GM19468 (cell line): Measurements from ENCODE around the gene C1orf174.

Experiments
- ATAC-seq: cut with Tn5 transposase; IDR thresholded peaks from one replicate; pipeline ENCODE4 v1.9.1; 2021; ENCODE audit warnings: mild to moderate bottlenecking, moderate library complexity, moderate number of reproducible peaks; ENCODE audit not compliant: unreplicated experiment; ENCODE audit errors: extremely low read depth

C1orf174 gene

DNA sequence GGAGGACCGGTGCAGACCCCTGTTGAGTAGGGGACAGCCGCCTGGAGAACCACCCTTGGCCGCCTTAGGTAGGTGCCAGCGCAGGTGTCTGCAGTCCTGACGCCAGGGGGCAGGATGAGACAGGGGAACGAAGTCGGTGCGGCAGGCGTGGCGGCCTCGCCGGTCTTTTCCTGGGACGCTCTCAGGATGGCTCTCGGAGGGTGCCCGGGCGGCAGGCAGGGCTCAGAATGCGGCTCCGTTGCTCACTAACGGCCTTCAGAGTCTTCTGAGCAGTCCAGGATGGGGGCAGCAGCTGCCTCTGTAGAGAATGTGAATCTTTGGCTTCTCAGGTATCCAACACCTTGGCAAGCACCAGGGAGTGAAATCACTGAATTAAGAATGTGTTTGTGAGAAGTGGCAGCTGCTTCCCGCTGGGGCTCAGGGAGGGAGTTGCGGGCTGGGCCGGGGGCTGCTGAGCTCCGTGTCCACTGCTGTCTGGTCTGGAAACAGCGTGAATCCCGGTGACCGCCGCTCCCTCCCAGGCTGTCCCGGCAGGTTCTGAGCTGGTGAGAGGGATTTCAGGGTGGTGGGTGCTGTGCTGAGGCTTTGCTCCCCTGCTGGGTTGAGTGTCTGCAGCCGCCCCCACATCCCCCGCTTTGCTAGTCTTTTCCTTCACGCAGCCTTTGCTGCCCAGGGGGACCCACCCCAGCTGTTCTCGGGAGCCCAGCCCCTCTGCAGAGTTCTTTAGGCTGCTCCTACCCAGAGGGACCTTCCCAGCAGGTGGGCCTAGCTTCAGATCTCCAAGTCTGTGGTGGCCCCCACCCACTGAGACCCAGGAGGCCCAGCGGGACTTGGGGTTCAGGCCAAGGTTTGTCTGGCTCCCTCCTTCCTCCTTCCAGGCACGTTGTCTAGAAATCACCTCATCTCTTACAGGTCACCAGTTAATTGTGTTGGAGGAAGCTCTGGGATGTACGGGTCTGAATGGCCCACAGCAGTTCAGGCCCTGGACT is 11.1 kb upstream of the C1orf174 start:
- no peak for ATAC-seq

DNA sequence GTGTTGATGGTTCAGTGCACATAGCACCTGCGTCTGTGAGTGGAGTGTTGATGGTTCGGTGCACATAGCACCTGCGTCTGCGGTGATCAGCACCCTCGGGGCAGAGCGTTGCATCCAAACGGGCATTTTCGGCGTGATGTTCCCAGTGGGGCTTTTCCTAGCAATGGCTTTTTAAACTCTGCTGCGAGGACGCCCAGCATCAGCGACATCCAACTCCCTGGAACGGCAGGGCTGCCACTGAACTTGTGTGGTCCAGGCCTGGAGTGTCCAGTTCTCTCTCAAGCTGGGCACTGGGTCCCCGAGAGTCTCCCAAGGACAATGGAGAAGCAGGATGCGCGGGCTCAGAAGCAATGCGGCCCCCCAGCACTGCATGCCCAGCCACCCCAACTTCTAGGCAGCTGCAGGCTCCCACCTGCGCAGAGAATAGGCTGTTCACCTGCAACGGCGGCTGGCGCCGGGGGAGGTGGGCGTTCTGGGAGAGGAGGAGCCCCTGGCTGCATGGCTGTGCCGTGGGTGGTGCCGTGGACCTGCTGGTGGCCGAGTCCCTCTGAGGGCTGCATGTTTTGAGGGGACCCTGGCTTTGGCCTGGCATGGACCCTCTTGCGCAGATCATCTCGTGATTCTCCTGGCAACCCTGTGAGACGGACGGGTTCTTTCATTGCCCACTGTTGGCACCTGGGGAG is 10.1 kb upstream of the C1orf174 start:
- no peak for ATAC-seq

DNA sequence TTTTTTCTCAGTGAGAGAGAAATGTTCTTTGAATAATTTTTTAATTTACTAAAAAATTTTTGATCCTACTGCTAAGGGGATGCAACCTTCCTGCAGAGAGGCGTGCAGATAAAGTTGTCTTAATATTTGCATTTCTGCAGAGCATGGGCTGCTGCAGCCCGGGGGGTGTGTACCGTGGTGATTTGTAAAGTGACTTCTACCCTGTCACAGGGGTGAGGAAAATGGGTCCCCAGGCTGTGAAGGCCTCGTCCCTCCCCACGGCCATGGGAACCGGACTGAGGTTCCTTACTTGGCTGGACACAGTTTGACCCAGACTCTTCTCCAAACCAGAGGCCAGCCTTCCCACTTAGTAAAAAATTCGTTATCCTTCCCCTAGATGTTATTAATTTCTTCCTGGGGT is 9.5 kb upstream of the C1orf174 start:
- ATAC-seq: no peak

- no peak for ATAC-seq
Measured at GRCh38 chr1:3908886-3909517, 8.9 kb upstream of the C1orf174 start.

DNA sequence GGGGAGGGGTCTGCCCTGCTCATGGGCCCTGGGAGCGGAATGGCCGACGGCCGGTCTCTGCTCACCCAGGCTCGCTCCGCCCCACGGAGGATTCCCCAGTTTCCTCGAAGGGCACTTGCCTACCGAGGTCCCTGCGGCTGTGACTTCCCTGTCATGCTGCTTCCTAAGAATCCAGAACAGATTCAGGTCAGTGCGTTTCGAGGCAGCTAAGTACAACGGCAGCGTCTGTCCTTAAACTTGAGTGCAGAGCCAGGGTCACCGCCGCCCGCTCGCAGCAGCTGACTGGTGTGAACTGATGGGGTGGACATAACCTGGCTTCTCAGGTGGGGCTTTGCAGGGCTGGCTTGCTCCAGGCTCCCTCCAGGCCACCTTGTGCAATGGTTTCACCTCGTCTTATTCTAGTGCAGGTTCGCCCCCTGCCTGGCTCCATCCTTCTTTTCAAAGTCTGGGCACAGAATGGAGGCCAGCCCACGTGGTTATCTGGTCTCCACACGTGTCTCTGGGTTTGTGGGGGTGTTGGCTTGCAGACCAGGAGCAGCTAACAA is 7.6 kb upstream of the C1orf174 start:
- ATAC-seq: no peak

- no peak for ATAC-seq
Measured at GRCh38 chr1:3907031-3907534, 7.0 kb upstream of the C1orf174 start.

- no peak for ATAC-seq
Measured at GRCh38 chr1:3906672-3907020, 6.6 kb upstream of the C1orf174 start.

- no peak for ATAC-seq
Measured at GRCh38 chr1:3905953-3906671, 6.0 kb upstream of the C1orf174 start.

DNA sequence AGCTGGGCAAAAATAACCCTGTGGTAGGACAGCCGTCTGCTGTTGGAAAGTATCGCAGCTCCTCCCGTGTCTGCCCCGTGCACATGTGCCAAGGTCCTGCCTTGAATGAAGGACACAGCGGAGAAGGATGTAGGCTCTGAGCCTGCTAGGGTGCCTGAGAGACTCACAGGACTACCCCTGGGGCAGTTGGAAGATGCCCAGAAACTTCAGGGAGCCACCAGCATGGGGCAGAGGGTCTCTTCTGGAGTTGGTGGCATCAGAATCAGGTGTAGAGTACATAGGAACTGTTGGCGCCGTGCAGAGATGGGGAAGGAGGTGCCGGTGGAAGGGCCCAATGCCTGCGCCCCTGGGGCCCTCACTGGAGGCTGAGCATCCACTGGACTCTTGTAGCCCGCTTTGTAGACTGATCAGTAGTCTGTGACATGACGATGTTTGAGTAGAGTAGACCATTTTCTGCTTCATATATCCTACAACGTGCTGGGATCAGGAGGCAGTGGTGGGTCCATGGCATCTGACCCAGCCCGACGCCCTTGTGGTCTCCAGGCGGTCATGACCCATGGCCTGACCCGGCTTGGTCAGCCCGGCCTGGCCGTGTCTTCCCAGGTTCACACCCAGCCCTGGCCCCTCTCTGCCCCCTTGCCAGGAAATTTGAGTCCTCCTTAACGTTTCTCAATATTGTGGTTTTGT is 5.3 kb upstream of the C1orf174 start:
- ATAC-seq: no peak

DNA sequence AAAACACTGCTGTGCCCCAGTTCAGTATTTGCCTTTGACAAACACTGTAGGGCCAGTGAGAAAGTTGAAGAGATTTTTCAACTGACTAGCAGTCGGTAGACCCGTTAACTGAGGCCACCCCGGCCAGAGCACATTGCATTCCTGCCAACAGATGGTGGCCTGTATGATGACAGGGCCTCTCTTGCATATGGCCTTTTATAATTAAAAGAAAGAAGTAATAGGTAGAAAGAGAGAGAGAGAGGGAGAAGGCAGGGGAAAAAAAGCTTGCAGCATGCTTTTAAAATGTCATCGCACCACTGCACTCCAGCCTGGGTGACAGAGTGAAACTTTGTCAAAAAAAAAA is 4.7 kb upstream of the C1orf174 start:
- ATAC-seq: no peak

DNA sequence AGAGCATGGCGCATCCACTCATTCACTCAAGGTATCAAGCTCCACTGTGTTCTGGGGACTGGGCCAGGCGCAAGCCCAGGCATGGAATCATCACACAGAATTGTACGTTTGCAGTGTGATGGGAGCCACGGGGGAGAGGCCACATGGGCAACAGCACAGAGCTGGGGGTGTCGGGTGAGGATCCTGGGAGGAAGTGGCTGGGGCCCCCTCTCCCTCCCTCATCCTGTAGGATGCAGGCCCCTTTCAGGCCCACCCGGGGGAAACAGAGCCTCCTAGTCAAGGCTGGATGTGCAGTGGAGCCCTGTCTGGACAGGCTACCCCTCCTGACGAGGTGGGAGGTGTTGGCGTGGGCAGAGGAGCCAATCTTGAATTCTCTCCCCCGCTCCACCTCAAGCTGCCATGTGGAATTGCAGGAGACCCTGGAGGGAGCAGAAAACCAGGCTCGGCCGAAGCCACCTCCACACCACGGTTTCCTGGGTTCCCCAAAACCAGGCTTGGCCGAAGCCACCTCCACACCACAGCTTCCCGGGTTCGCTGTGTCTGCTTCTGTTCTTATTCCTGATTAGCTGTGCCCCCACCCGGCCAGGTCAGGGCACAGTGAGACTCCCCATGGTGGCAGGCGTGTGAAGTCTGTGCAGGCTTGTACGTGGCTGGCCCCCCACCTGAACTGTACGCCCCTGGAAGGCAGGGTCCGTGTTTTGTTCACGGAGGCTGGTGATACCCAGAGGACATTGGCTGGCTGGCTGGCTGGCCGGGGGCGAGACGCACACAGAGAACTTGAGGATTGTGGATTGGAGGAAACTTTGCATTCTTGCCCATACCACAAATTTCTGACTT is 4.2 kb upstream of the C1orf174 start:
- ATAC-seq: no peak

- ATAC-seq: no peak
Measured at GRCh38 chr1:3903141-3904005, 3.3 kb upstream of the C1orf174 start.

- no peak for ATAC-seq
Measured at GRCh38 chr1:3902571-3903091, 2.6 kb upstream of the C1orf174 start.

DNA sequence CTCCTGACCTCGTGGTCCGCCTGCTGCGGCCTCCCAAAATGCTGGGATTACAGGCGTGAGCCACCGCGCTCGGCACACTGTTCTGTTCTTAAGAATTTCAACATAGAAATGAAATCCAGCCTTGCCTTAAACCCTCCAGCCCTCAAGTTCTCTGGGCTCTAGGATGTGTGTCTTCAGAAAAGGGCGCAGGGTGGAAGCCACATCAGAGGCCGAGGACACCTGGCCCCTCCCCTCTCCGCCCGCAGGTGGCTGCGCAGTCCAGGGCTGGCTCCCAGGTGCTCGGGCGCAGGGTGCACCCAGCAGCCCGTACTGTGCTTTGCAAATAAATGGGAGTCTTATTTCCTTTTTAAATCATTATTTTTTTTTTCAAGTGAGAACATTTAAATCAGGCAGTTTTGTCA is 2.0 kb upstream of the C1orf174 start:
- no peak for ATAC-seq

GRCh38 chr1:3900969-3901529 is 977 bp upstream of the C1orf174 start:
- ATAC-seq: peak; percentile 19

- ATAC-seq: no peak
Measured at GRCh38 chr1:3899754-3900149, 320 bp downstream of the C1orf174 start.
